NCI-H1417 treated with DMSO at 0.1 percent for 48 hours (cell line): ENCODE measurements around the gene MAMLD1.

Source experiments
- DNase-seq: peaks from one replicate; lab custom pipeline; 2025; lab: John Stamatoyannopoulos, UW

The MAMLD1 gene

DNA sequence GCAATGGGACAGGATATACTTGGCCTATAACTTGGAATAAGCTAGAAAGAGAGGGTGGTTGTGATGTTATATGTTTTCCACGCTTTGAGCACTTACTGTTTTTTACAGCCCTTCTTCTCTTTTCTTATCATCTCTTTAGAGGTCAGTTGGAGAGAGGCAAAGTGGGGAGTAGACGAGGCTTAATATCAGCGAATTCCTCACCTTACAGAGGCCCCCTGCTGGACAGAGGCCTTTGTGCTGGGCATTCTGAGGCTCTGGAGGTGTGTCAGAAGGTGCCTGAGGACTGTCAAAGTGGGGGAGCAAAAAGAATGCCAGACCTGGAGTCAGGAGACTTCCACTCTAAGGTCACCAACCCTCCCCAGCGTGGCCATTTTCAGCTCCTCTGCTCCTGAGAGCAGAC, 42.5 kb downstream of the MAMLD1 start:
- no peak for DNase-seq

- no peak for DNase-seq
Observed at GRCh38 chrX:150406596-150406995, 43.5 kb downstream of the MAMLD1 start.

DNA sequence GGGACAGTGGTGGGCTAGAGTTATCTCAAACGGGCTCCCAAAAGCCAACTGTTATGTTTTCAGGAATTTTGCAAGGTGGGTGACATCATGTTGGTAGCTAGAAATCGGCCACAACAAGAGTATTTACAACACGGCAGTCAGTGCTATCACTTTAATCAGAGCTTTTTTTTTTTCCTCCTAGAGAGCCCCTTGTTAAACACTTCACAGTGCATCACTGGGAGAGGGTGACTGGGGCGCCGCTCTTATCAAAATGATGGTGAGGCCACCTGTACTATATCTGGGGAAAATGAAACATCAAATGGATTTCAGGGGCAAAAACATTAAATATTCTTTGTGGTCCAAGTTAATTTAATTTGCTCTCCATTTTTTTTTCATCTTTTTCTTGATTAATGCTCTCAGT, 44.9 kb downstream of the MAMLD1 start:
- no peak for DNase-seq

- no peak for DNase-seq
Observed at GRCh38 chrX:150408561-150408960, 45.4 kb downstream of the MAMLD1 start.

- no peak for DNase-seq
Observed at GRCh38 chrX:150409486-150409885, 46.4 kb downstream of the MAMLD1 start.

DNA sequence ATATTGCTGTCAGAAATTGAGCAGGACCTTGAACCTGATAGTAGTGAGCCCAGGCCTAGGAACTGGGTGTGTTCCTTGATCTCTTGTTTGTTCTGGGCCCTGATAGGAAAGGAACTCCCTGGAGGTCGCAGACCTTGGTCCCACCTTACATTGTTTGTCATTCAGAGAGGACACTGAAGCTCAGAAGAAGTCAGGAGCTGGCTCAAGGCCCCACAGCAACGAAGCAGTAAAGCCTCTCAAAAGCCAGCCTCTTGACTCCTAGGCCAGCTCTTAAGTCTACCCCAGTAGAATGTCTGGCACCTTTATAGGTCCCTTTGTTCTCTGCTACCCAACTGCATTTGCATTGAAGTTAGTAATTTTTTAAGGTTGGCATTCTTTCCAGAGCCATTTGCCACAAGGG, 46.8 kb downstream of the MAMLD1 start:
- no peak for DNase-seq

DNA sequence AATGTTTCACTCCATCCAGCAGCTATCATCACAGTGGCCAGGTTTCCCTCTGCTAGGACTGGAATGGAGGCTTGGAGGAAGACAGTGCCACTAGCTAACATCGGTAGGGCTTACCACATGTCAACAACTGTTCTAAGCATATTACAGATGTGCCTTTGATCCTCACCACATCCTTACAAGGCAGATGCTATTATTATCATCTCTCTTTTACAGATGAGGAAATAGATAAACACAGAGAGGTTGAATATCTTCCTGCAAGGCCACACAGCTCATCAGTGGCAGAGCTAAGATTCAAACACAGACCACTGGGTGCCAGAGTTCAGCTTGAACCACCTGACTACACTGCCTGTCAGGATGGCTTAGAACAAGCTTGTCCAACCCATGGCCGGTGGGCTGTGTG, 47.4 kb downstream of the MAMLD1 start:
- no peak for DNase-seq

DNA sequence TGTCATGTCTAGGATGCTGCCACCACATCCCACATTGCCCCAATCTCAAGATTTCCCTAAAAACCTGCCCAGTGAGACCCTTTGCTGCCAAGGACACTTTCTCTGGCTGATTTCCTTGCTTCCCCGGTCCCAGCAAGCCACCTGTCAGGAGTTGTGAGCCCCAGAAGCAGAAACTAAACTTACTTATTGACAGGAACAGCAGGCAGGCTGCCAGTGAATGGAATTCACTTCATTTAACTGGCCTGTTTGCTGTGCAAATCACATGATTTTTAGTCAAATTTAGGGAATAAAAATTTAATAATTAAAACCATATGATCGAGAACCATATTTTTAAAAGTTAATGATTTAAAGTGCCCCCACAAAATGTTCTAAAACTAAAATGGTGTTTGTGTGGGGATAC, 48.5 kb downstream of the MAMLD1 start:
- DNase-seq = no peak

DNA sequence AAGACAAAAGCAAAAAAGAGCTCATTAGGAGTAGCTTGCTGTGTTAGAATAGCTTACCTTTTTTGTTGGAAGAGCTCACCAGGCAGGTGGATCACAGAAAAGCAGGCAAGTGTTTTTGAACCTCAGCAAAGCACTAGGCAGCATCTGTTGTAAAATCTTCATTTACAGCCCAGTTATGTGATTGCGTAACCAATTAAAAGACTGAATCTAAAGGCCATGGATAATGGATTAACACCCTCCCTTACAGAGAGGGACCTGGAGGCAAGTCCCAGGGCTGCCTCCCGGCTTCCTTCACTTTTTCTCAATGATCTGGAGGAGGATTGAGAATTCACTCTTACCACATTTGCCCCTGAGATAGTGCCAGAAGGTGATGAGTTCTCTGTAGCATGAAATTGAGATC, 51.1 kb downstream of the MAMLD1 start:
- DNase-seq = no peak

DNA sequence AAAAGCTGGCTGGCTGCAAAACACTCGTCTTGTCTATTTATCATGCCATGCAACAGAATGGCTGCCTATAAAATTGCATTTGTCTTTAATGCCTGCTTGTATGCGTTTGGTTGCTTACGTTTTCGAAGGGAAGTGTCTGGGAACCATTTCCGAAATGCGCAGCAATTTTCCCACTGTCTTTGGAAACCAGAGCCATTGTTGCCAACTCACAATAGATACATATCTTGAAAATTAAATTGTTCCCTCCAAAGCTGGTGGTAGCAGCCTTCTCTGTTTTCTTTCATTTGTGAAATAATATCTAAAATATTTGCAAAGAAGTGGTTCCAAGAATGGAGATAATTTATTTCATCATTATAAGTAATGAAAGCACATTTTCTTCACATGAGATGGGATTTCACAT, 53.4 kb downstream of the MAMLD1 start:
- DNase-seq = no peak

DNA sequence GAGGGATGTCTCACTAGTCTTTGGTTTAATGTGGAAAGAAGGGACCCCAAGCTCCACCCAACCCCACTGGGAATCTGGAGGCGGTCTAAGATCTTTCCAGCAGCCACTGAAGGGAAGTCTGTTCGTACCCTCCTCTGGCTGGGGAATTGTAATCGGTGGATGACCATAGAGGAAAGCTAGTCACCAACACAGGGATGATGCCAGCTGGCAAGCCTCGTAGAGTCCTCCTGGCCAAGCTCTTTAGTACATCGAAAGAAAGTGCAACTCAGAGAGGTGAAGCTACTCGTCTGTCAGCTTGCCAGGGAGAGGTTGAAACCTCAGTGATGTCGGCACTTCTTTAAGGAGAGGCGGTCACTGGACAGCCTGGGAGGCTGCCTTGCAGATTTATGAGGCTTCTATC, 58.7 kb downstream of the MAMLD1 start:
- DNase-seq = no peak

DNA sequence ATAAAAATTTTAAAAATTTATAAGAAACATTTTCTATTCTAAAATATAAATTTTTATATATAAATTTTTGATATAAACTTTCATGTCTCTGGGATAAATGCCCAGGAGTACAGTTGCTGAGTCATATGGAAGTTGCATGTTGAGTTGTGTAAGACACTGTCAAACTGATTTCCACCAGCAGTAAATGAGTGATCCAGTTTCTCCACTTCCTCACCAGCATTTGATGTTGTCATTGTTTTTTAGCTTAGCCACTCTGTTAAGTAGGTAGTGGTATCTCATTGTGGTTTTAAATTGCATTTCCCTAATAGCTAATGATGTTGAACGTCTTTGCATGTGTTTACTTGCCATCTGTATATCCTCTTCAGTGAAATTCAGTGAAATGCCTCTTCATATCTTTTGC, 66.5 kb downstream of the MAMLD1 start:
- no peak for DNase-seq

GRCh38 chrX:150436195-150436594, 73.1 kb downstream of the MAMLD1 start:
- no peak for DNase-seq

GRCh38 chrX:150438165-150438564, 75.0 kb downstream of the MAMLD1 start:
- no peak for DNase-seq

GRCh38 chrX:150446151-150446550, 83.0 kb downstream of the MAMLD1 start:
- no peak for DNase-seq

DNA sequence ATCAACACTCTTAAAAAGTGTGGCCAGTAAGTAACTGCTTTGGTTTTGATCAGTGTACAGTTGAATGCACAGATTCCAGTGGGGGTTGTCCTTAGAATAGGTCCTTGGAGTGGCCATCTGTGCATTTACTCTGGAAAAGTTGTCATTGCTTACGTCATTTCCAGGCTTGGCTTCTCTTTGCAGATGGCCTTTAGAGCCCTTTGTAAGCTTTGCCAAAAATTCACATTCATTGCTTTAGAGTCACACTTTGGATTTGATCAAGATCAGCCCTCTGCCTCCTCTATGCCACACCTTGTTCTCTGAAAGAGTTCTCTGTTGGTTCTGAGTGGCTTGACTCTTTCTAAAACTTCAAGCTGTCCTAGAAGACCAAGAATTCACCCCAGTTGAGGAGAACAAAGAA, 83.9 kb downstream of the MAMLD1 start:
- no peak for DNase-seq

GRCh38 chrX:150449313-150449712, 86.2 kb downstream of the MAMLD1 start:
- no peak for DNase-seq

DNA sequence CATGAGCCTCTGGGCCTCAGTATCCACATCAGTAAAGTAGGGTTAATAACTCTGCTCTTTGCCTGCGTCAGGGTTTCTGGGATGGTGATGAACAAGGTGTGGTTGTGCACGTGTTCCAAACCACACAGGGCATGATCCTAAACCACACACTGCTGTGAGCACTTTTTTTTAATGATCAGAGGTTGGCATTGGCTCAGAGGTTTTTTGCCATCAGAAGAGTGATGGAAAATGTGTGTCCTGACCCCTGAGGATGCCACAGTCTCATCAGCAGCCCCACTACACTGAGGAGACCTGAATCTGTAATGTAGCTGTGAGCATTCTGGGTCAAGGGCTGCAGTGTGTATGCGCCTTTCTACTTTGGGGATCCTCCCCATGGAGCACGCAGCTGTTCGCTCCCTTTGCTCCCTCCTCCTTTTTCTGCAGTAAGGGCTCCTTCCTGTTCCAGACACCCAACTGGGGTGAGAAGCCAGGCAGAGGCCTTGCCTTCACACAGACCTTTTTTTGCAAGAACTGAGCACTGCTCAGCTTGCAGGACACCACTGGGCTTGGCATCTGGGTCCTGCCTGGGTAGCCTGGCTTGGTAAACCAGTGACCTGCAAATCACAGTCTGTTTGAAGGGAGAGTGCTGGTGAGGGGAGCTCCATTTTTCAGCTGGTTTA, 87.5 kb downstream of the MAMLD1 start:
- no peak for DNase-seq

DNA sequence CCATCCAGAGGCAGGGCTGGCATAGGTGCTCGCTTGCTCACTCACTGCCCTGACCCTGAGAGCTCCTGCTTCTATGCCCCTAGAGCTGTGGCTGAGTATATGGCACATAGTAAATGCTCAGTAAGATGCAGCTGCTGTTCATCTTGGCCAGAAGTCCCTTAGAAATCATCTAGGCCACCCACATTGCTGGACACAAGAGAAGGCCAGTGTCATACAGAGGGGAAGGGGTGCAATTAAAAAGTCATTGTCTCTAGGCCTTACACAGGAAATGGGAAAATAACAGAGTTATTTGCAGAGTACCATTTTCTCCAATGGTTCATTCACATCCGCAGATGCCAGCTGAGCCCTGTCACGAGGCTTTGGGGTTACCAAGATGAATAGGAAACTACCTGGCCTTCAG, 88.8 kb downstream of the MAMLD1 start:
- no peak for DNase-seq

DNA sequence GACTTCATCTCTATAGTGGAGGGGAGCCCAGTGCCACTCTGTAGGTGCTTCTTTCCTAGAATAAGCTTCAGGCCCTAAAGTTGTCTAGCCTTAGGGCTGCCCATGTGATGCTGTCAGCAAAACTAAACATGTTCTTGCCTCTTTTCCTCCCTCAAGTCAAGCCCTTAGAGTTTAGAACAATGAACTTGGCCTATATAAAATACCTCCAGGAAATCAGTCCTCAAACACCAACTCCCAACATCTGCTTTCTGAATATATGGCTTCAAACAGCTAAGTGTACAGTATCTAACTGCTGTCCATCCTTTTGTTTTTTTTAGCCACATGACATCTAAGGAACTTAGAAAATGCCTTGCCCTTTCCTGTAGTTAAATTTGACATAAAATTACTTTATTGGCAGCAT, 91.0 kb downstream of the MAMLD1 start:
- no peak for DNase-seq

- no peak for DNase-seq
Observed at GRCh38 chrX:150454508-150455214, 91.5 kb downstream of the MAMLD1 start.

DNA sequence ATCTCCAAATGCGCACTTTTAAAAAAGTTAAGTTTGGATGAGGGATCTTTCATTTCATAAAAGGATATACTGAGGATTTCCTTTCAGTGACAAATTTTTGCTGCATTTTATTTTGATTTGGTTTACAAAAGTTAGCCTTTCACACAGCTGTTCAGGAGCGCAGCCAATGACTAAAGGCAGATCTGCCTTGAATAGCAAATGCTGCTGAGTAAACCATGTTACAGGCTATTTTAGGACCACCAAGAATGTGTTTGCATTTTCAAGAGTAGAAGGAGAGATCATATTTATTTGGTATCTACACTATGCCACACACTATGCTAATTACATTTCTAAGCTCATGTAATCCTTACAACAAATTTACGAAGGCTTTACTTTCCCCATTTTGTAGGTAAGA, 92.1 kb downstream of the MAMLD1 start:
- no peak for DNase-seq

- DNase-seq = no peak
Observed at GRCh38 chrX:150456466-150456865, 93.3 kb downstream of the MAMLD1 start.

- DNase-seq = no peak
Observed at GRCh38 chrX:150456941-150457340, 93.8 kb downstream of the MAMLD1 start.
